ENCODE measurements around the gene TMEM259. TPM values are rescaled to one million over a fixed set of nuclear protein-coding genes. Genes with fewer than 3 reads are reported as not detected.

The TMEM259 gene
- total and polyA plus RNA-seq, 2 of the 13 experiments (the other 11 are each of a cell fraction or from before 2014, with no cell fraction given): 64.7 to 164 TPM

GRCh38 chr19:1028062-1028926 is 7.4 kb upstream of the TMEM259 start:
- Histone ChIP-seq H3K4me1 (ENCODE audit: insufficient read depth, low read length) (peaks cover 13% of the 10 kb centered on the region; the same call in 1 of the 2 replicates), H3K9ac (ENCODE audit: insufficient read depth, low read depth, low read length) (peak overlapping the region; percentile 89), H3K4me3 (replicated peaks in 1 of 3; ENCODE audit: insufficient read depth in 1 of 3, low read depth in 2 of 3, low read length in 3 of 3) (peak overlapping the region; percentile 66 to 93 (median 82)), H3K36me3 (replicated peaks in 1 of 2; ENCODE audit: control insufficient read depth in 1 of 2, insufficient read depth in 2 of 2, low read length in 2 of 2) (peaks cover 12 to 22% of the 10 kb centered on the region in 2 experiments), H2AFZ (ENCODE audit: low read length) (no peak overlapping the region), H3K27ac (ENCODE audit: extremely low read length, insufficient read depth, low read length) (peak overlapping the region; percentile 80), H3K27me3 (ENCODE audit: control insufficient read depth in 1 of 2, insufficient read depth in 2 of 2, low read length in 2 of 2) (no peaks in the 10 kb centered on the region; a peak in 1 of 5 replicates), H3K79me2 (ENCODE audit: insufficient read depth, low read length) (peaks cover 27% of the 10 kb centered on the region), H3K9me3 (ENCODE audit: low read length) (no peaks in the 10 kb centered on the region), H3K4me2 (ENCODE audit: low read depth, low read length) (peak overlapping the region; percentile 97), H4K20me1 (ENCODE audit: insufficient read depth, low read length) (0 out of 2 replicates have a peak, but pooled peaks cover 2% of the 10 kb centered on the region)
- intact Hi-C loops (cut with micrococcal nuclease; ENCODE audit: unreplicated experiment): no loop called here
- DNase-seq (ENCODE audit: low spot score) (peak; percentile 83), FAIRE-seq (no peak), ATAC-seq (peak; percentile 69)
- WGBS (ENCODE audit: low lambda C conversion rate): 0% methylated on average over 15 of the region's 58 CpGs
- ChIA-PET POLR2A (interaction anchor here (0.6 to 6.7 kb wide), 12 partner anchors 8 to 239 kb away, joined by 3 to 71 read pairs (median 4); partner anchors contain the start of genes ABCA7 and GPX4), CTCF (ENCODE audit: low intra/inter-chr PET ratio, low total read pairs) (no interaction called here)
- BruUV-seq (replicated peaks): no TSS peak
- in situ Hi-C loops (cut with HindIII; ENCODE audit: extremely low pct_ligation_motif_present, low pct_unique_long_range_greater_than_20kb): no loop called here
- TF ChIP-seq ZNF34 (CRISPR knock-in tag; IDR thresholded peaks at IDR 0.05; ENCODE audit: borderline replicate concordance) (no peak), HNRNPK (IDR thresholded peaks at IDR 0.05; ENCODE audit: low read depth, low read length, poor library complexity, severe bottlenecking) (peak; percentile 86), SETDB1 (CRISPR knock-in tag; IDR thresholded peaks at IDR 0.05; ENCODE audit: borderline replicate concordance) (no peak), ZNF264 (CRISPR knock-in tag; IDR thresholded peaks at IDR 0.05) (no peak), YEATS4 (CRISPR knock-in tag; IDR thresholded peaks at IDR 0.05; ENCODE audit: borderline replicate concordance) (peak; percentile 23; the same call in 1 of the 2 replicates), SOX13 (IDR thresholded peaks at IDR 0.05) (no peak), SOX13 (CRISPR knock-in tag; conservative IDR thresholded peaks at IDR 0.05 in 1 of 2, IDR thresholded peaks at IDR 0.05 in 1 of 2) (no peak), ZBTB7A (CRISPR knock-in tag; IDR thresholded peaks at IDR 0.05) (peak; percentile 64; the same call in 1 of the 2 replicates), ASH2L (IDR thresholded peaks at IDR 0.05; ENCODE audit: insufficient read length, low read depth, low read length) (peak; percentile 55), ZNF775 (CRISPR knock-in tag; IDR thresholded peaks at IDR 0.05; ENCODE audit: borderline replicate concordance) (no peak), ELF3 (CRISPR knock-in tag; IDR thresholded peaks at IDR 0.05) (no peak), ZFP62 (CRISPR knock-in tag; IDR thresholded peaks at IDR 0.05) (no peak)
- TF ChIP-seq, protein P1, sequence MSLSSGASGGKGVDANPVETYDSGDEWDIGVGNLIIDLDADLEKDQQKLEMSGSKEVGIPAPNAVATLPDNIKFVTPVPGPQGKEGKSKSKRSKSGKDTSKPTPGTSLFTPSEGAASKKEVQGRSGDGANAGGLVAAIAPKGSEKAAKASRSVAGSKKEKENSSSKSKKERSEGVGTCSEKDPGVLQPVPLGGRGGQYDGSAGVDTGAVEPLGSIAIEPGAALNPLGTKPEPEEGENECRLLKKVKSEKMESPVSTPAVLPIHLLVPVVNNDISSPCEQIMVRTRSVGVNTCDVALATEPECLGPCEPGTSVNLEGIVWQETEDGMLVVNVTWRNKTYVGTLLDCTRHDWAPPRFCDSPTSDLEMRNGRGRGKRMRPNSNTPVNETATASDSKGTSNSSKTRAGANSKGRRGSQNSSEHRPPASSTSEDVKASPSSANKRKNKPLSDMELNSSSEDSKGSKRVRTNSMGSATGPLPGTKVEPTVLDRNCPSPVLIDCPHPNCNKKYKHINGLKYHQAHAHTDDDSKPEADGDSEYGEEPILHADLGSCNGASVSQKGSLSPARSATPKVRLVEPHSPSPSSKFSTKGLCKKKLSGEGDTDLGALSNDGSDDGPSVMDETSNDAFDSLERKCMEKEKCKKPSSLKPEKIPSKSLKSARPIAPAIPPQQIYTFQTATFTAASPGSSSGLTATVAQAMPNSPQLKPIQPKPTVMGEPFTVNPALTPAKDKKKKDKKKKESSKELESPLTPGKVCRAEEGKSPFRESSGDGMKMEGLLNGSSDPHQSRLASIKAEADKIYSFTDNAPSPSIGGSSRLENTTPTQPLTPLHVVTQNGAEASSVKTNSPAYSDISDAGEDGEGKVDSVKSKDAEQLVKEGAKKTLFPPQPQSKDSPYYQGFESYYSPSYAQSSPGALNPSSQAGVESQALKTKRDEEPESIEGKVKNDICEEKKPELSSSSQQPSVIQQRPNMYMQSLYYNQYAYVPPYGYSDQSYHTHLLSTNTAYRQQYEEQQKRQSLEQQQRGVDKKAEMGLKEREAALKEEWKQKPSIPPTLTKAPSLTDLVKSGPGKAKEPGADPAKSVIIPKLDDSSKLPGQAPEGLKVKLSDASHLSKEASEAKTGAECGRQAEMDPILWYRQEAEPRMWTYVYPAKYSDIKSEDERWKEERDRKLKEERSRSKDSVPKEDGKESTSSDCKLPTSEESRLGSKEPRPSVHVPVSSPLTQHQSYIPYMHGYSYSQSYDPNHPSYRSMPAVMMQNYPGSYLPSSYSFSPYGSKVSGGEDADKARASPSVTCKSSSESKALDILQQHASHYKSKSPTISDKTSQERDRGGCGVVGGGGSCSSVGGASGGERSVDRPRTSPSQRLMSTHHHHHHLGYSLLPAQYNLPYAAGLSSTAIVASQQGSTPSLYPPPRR (CRISPR knock-in tag; IDR thresholded peaks at IDR 0.05; ENCODE audit: borderline replicate concordance): no peak
- TF ChIP-seq, protein P2, sequence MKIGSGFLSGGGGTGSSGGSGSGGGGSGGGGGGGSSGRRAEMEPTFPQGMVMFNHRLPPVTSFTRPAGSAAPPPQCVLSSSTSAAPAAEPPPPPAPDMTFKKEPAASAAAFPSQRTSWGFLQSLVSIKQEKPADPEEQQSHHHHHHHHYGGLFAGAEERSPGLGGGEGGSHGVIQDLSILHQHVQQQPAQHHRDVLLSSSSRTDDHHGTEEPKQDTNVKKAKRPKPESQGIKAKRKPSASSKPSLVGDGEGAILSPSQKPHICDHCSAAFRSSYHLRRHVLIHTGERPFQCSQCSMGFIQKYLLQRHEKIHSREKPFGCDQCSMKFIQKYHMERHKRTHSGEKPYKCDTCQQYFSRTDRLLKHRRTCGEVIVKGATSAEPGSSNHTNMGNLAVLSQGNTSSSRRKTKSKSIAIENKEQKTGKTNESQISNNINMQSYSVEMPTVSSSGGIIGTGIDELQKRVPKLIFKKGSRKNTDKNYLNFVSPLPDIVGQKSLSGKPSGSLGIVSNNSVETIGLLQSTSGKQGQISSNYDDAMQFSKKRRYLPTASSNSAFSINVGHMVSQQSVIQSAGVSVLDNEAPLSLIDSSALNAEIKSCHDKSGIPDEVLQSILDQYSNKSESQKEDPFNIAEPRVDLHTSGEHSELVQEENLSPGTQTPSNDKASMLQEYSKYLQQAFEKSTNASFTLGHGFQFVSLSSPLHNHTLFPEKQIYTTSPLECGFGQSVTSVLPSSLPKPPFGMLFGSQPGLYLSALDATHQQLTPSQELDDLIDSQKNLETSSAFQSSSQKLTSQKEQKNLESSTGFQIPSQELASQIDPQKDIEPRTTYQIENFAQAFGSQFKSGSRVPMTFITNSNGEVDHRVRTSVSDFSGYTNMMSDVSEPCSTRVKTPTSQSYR (CRISPR knock-in tag; IDR thresholded peaks at IDR 0.05; ENCODE audit: borderline replicate concordance): peak; percentile 60; the same call in 1 of the 2 replicates

Data from HepG2 (cell line).